Natural killer cell (primary cell): ENCODE results near the gene ESR1. TPM values are rescaled to one million over a fixed set of nuclear protein-coding genes. Genes with fewer than 3 reads are reported as not detected.

Source experiments
- ATAC-seq, 3 donors: fragments of 150-1000 bp in 2 of 3; fragments of 200-7000 bp in 1 of 3; cut with Tn5 transposase; 1 replicate in 1 of 3; 2 replicates in 2 of 3; pipeline ENCODE4 v1.10.0; 2021; ENCODE audit warnings: mild to moderate bottlenecking in 2 of 3, moderate library complexity in 2 of 3
- DNase-seq, 2 donors: peaks; one replicate each; pipeline versions ENCODE4 v3.0.0 to v3.0.0-alpha.2; 2013 to 2021; ENCODE audit warnings: mixed read lengths in 1 of 2
- H3K27ac ChIP-seq: one replicate; pipeline ENCODE4 v1.5.1; 2013; ENCODE audit warnings: mild to moderate bottlenecking, low read length
- H3K27me3 ChIP-seq: one replicate; pipeline ENCODE4 v1.6.1; 2013; ENCODE audit warnings: low read length; ENCODE audit not compliant: control insufficient read depth, insufficient read depth
- H3K36me3 ChIP-seq: one replicate; pipeline ENCODE4 v1.6.1; 2013; ENCODE audit warnings: low read length; ENCODE audit not compliant: control insufficient read depth, insufficient read depth
- H3K4me1 ChIP-seq: one replicate; pipeline ENCODE4 v1.6.1; 2013; ENCODE audit warnings: low read length; ENCODE audit not compliant: control insufficient read depth, insufficient read depth
- H3K4me3 ChIP-seq: one replicate; pipeline ENCODE4 v1.5.1; 2013; ENCODE audit warnings: low read length
- H3K9me3 ChIP-seq: one replicate; pipeline ENCODE4 v1.6.1; 2013; ENCODE audit warnings: low read length; ENCODE audit not compliant: control insufficient read depth, insufficient read depth
- H3K27ac Mint-ChIP-seq, 2 donors: one replicate each; pipeline ENCODE4 v1.8.0; 2022; ENCODE audit warnings: mild to moderate bottlenecking in 2 of 2, mixed read lengths in 2 of 2, moderate library complexity in 1 of 2
- H3K27me3 Mint-ChIP-seq, 2 donors: one replicate each; pipeline ENCODE4 v1.8.0; 2022; ENCODE audit warnings: low read depth in 2 of 2, mixed read lengths in 2 of 2
- H3K36me3 Mint-ChIP-seq: one replicate; pipeline ENCODE4 v1.8.0; 2022; ENCODE audit warnings: mixed read lengths
- H3K4me1 Mint-ChIP-seq, 2 donors: one replicate each; pipeline ENCODE4 v1.8.0; 2022; ENCODE audit warnings: mixed read lengths in 2 of 2
- H3K4me3 Mint-ChIP-seq: one replicate; pipeline ENCODE4 v1.8.0; 2022; ENCODE audit warnings: mild to moderate bottlenecking, moderate library complexity, mixed read lengths
- H3K9me3 Mint-ChIP-seq, 2 donors: one replicate each; pipeline ENCODE4 v1.8.0; 2022; ENCODE audit warnings: mixed read lengths in 2 of 2
- WGBS: methylation state at CpG from one replicate; pipeline ENCODE4 v1.1.7; 2013; ENCODE audit warnings: missing lambda C conversion rate; ENCODE audit not compliant: insufficient coverage; 5-methylcytosine and 5-hydroxymethylcytosine counted together
- intact Hi-C: fragments of 100-400 bp; cut with micrococcal nuclease; formaldehyde crosslinking; loops from one replicate; pipeline ENCODE4 v1.14.2; 2022
- total RNA-seq, 4 donors: library from RNA; stranded (reverse); fragments of 120-200 nt in 1 of 4; gene quantifications; one replicate each; pipeline versions ENCODE4 v1.2.3 to v1.2.4, GENCODE V29; 2013 to 2022
- TF ChIP-seq, protein P1 (sequence below): fragments of 200-600 bp; IDR thresholded peaks from one replicate; pipeline ENCODE4 v1.8.0; 2022; ENCODE audit warnings: antibody characterized with exemption

Gene ESR1
- total RNA-seq, 3 donors from 2014 or later (not counting 1 experiment from before 2014, with no cell fraction given): 0.11 to 0.64 (median 0.60) TPM

DNA sequence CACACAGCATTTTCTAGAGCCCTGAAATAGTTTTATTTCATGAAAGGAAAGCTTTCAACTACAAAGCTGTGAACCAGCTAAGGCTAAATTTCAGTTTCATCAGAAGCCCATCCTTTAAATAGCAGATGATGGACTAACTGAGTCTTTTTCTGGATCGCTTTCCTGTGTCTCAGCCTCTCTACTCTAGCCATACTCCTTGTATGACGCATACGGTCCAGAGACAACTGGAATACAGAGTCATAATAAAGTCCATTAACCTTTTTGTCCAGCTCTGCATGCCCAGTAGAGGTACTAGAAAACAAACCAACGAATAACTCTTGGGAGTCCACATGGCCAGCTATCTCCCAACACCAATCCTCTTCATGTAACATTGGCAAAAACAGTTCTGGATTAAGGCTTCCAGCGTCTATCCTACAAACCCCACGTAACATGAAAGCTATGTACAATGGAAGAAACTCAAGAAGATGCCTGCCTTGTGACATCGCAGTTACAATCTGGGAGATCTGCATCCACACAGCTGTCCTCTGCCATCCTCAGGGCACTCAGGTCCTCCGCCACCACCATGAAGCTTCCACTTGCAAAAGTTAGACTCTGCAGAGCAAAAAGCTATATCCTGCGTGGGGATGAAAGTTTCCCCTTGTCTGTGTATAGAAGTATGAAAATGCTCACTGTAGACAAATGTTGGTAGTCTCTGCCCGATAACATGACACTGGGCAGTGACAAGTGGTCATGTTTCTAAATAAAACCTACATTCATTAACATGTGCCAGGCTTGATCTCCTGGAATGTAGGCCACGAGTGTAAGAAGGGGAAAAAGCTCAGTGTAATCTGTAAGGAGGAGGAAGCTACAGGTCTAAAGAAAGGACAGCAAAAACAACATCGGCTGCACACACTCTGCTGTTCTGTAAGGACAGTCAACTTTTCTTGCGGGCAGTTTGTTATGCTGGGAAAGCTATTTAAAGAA lies 360.4 kb downstream of the ESR1 start:
- Histone ChIP-seq H3K36me3 (peaks cover 55% of the 10 kb centered on the region), H3K4me3 (no peak overlapping the region), H3K4me1 (peaks cover 5% of the 10 kb centered on the region), H3K9me3 (no peaks in the 10 kb centered on the region), H3K27ac (no peak overlapping the region), H3K27me3 (no peaks in the 10 kb centered on the region)
- ATAC-seq (no peak), DNase-seq (no peak)
- H3K4me1 Mint-ChIP-seq: peaks cover 21 to 42% of the 10 kb centered on the region in 2 donors
- intact Hi-C loops: no loop called here
- TF ChIP-seq, protein P1, sequence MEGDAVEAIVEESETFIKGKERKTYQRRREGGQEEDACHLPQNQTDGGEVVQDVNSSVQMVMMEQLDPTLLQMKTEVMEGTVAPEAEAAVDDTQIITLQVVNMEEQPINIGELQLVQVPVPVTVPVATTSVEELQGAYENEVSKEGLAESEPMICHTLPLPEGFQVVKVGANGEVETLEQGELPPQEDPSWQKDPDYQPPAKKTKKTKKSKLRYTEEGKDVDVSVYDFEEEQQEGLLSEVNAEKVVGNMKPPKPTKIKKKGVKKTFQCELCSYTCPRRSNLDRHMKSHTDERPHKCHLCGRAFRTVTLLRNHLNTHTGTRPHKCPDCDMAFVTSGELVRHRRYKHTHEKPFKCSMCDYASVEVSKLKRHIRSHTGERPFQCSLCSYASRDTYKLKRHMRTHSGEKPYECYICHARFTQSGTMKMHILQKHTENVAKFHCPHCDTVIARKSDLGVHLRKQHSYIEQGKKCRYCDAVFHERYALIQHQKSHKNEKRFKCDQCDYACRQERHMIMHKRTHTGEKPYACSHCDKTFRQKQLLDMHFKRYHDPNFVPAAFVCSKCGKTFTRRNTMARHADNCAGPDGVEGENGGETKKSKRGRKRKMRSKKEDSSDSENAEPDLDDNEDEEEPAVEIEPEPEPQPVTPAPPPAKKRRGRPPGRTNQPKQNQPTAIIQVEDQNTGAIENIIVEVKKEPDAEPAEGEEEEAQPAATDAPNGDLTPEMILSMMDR: no peak
- WGBS: 91% methylated on average over 11 of the region's 13 CpGs
- H3K9me3 Mint-ChIP-seq: no peaks in the 10 kb centered on the region
- H3K27me3 Mint-ChIP-seq: no peaks in the 10 kb centered on the region
- H3K4me3 Mint-ChIP-seq: no peak overlapping the region
- H3K36me3 Mint-ChIP-seq: peaks cover 25% of the 10 kb centered on the region
- H3K27ac Mint-ChIP-seq: peak overlapping the region; percentile 70 to 81

DNA sequence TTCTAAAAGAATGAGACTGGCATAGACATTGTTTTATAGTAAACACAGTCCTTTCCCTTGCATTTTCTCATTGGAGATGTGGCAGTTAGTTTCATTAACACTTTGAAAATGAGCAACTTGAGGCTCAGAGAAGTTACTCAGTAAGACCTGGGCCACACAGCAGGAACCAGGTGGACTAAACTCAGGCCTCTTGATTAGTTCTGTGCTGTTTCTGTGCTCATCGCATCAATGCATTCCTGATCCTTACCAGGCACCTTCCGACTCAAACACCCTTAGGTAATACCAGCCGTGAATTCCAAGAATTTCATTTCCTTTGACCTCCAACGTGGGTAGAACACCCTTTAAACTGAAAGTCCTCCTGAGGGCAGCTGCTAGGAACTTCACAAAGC lies 362.8 kb downstream of the ESR1 start:
- Histone ChIP-seq H3K9me3 (no peaks in the 10 kb centered on the region), H3K27ac (peak overlapping the region; percentile 67), H3K4me3 (no peak overlapping the region), H3K36me3 (peaks cover 58% of the 10 kb centered on the region), H3K4me1 (peaks cover 5% of the 10 kb centered on the region), H3K27me3 (no peaks in the 10 kb centered on the region)
- ATAC-seq: peak in 1 of 3 donors; percentile 10
- no peaks in the 10 kb centered on the region for H3K9me3 Mint-ChIP-seq
- WGBS: 83% methylated on average over 4 of the region's 4 CpGs
- no peaks in the 10 kb centered on the region for H3K27me3 Mint-ChIP-seq
- DNase-seq: no peak
- peak overlapping the region; percentile 72 to 89 for H3K27ac Mint-ChIP-seq
- intact Hi-C loops: no loop called here
- H3K4me1 Mint-ChIP-seq: peaks cover 26 to 45% of the 10 kb centered on the region in 2 donors
- peaks cover 17% of the 10 kb centered on the region for H3K36me3 Mint-ChIP-seq
- TF ChIP-seq, protein P1: no peak
- no peak overlapping the region for H3K4me3 Mint-ChIP-seq

DNA sequence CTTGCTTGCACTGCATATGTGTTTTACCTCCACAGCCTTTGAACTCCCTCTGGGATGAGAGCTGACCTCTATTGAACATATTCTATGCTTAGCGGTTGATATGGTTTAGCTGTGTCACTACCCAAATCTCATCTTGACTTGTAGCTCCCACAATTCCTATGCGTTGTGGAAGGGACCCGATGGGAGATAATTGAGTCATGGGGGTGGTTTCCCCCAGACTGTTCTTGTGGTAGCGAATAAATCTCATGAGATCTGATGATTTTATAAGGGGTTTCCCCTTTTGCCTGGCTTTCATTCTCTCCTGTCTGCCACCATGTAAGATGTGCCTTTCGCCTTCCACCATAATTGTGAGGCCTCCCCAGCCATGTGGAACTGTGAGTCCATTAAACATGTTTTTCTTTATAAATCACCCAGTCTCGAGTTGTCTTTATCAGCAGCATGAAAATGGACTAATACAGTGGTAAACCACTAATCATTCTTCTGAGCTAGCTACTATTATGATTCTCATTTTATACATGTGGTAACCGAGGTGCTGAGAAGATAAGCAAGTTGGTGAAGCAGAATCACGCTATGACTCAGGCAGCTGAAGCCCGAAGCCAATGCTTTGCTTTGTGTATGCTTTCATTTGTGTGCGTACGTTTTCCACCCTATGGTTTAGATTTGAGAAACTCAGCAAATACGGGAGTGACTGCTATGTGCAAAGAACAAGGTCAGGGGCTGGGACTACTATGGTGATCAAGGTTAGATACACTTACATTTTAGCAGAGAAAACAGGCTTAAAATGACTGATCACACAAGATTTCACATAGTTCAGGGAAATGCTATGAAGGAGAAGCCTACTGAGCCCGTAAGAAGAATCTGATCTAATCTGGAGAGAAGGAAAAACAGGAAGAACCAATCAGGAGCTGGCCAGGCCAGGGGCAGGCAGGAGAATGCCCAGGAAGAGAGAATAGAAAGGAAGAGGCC lies 363.5 kb downstream of the ESR1 start:
- peak overlapping the region; percentile 72 to 89 for H3K27ac Mint-ChIP-seq
- no peak overlapping the region for H3K4me3 ChIP-seq
- ATAC-seq (peak; percentile 63 to 91 (median 80)), DNase-seq (peak in 1 of 2 donors; percentile 80)
- peaks cover 5% of the 10 kb centered on the region for H3K4me1 ChIP-seq
- no peaks in the 10 kb centered on the region for H3K9me3 ChIP-seq
- 71% methylated on average over 12 of the region's 13 CpGs for WGBS
- H3K4me1 Mint-ChIP-seq: peaks cover 26 to 45% of the 10 kb centered on the region in 2 donors
- peak overlapping the region; percentile 67 for H3K27ac ChIP-seq
- TF ChIP-seq, protein P1: no peak
- H3K27me3 ChIP-seq: no peaks in the 10 kb centered on the region
- peak overlapping the region; percentile 28 for H3K4me3 Mint-ChIP-seq
- H3K36me3 Mint-ChIP-seq: peaks cover 21% of the 10 kb centered on the region
- H3K36me3 ChIP-seq: peaks cover 61% of the 10 kb centered on the region
- intact Hi-C loops: no loop called here
- no peaks in the 10 kb centered on the region for H3K27me3 Mint-ChIP-seq
- no peaks in the 10 kb centered on the region for H3K9me3 Mint-ChIP-seq
